ENCODE results near the gene UGT1A1.

UGT1A1 gene

GRCh38 chr2:233816771-233817170 is 56.7 kb downstream of the UGT1A1 start:
- no peak for DNase-seq (ENCODE audit: low read depth, low spot score)

DNA sequence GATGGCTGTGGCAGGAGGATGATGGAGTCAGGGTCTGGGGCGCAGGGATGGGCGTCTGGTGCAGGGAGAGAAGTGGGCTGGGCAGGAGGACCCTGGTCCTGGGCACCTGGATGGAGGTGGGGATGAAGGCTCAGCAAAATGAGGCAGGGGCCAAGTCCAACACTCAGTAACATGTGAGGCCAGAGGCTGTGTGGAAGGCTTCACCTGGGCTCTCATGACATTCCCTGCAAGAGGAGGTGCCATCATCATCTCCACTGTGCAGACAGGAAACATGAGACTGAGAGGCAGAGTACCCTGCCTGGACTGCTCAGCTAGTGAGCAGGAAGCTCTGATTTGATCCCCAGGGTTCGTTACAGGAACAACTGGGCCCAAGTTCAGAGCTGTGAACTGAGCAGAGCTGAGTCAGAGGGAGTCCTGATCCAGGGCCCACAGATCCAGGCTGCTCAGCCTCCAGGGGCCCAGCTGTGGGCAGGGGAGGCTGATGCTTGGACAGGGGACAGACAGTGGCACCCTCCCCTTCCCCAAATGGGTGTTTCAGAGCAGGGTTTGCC is 57.4 kb downstream of the UGT1A1 start:
- DNase-seq (ENCODE audit: low read depth, low spot score), result no peak

DNA sequence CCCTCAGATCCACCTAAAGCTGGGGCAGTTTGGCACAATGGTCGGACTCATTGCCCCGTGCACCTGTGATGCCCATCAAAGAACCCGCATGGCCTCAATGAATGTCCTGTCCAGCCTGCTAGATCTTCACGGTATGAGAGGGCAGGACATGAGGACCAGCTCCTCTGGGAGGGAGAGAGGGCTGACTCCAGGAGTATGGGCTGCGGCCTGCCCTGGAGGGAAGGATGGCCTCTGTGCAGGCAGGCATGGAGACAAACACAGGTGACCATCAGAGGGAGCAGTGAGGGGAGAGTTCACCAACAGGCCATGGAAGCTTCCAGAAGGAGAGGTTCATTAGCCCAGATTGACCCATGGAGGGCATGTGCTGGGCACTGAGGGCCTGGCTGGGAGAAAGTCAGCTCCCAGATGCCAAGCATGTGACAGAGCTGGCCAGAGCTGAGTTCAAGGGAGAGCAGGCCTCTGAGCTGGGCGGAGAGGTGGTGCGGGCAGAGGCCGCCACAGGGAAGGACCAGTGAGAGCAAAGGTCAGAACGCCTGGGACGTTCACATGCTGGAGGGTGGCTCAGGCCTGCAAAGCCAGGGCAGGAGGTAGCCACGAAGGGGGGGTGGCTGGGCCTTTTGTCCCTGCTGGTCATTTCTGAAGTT is 58.0 kb downstream of the UGT1A1 start:
- DNase-seq (ENCODE audit: low read depth, low spot score), result no peak

DNA sequence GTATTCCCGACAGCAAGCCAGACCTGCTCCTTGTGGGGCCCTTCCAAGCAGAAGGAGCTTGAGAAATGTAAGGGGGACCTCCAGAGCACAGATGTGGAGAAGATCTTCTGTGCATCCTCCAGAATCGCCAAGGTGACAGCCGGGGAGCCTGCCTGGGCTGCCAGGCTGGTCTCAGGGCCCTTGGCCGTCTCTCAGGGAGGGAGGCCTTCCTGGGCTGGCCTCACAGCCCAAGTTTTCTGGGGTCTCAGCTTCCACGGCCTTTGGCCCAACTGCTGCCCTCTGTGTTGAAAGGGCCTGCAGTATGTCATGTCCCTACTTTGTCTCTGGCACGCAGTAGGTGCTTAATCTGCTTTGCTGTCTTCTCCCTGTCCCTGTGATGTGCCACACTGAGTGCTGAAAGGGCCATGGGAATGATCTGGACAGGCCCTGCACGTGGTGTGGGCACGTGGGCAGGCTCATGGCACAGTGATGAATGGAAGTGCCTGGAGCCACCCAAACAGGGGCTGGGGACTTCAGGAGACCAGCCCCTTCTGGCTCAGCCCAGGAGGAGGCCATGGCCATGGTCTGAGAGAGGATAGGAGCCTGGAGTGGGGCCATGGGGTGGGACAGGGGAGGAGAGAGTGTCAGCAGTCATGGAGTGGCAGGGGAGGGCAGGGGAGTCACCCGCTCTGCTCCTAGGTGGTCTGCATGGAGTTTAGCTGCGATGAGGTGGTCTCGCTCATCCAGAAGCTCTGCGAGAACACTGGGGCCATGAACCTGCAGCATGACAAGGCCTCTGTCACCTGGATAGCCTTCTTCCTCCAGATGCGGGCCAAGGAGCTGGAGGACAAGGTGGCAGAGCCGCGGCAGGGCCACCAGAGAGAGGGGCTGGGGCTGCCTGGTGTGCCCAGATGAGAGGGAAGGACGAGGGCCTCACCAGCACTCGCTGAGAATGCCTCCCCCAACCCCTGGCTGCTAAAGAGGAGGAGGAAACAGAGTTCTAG is 58.9 kb downstream of the UGT1A1 start:
- no peak for DNase-seq (ENCODE audit: low read depth, low spot score)

DNA sequence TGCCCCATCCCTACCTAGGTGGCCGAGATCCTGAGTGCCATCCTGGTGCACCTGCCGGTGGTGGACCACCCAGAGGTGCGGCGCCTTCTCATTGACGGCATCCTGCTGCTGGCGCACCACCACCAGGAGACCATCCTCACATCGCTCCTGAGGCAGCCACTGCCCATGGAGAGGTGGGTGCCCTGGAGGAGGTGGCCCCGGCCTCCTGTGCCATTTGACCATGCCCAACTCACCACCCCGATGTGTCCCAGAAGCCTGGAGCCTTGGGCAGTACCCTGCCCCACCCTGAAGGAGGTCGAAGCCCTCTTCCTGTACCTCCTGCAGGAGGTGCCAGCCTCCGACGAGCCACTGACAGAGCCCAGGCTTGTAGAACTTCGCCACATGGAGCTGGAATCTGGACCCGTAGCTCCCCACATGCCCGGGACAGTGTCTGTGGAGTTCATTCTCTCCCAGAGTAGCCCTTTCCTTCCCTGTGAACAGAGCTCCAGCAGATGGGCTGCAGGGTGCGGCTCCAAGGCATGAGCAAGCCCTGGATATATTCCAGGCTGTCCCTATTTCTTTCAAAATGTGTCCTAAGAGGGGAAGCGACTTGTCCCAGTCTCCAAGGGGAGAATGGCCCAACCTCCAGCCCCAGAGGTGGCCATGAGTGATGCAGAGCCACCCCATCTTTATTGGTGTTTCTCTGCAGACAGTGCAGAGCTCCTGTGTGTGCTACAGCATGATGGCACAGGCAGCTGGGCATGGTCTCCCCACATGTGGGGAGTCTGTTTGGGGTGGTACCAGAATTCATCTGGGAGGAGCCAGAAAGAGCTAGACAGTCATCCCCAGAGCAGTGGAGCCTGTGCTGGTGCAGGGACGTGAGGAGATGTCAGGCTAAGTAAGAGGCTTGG is 60.1 kb downstream of the UGT1A1 start:
- no peak for DNase-seq (ENCODE audit: low read depth, low spot score)

DNA sequence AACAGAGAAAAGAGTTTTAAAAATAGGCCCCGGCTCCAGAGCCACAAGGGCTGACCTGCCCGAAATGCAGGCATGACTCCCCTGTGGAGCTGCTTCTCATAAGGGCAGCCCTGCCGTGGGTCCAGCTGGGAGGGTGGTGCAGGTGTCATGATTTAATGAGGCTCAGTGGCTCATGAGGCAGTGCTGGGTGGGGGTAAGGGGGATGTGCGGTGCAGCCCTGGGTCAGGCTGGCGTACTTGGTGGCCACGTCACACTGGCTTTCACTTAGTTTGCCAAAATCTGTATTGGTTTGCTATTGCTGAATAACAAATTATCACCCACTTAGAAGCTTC is 60.7 kb downstream of the UGT1A1 start:
- no peak for DNase-seq (ENCODE audit: low read depth, low spot score)

DNA sequence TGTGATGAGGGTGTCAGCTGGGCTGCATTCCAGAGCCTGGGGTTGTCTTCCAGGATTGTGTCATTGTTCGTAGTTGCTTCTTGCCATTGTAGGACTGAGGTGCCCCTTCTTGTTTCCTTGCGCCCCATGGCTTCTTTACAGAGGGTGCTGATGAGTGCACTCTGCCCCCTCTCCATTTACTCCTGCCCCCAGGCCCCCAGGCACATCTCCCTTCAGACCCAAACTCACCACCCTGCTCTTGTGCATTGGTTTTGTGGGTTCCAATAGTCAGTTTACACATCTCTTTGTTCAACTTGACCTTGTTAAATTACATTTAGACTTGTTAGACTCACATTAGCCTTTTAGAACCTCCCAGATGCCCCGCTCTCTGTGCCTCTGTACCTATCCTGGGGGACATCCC is 61.1 kb downstream of the UGT1A1 start:
- DNase-seq (ENCODE audit: low read depth, low spot score), result no peak

- DNase-seq (ENCODE audit: low read depth, low spot score), result no peak
Observed at GRCh38 chr2:233821709-233822100, 61.6 kb downstream of the UGT1A1 start.

- DNase-seq (ENCODE audit: low read depth, low spot score), result no peak
Observed at GRCh38 chr2:233822101-233822771, 62.2 kb downstream of the UGT1A1 start.

Measured in brain pericyte (primary cell).